H1 (cell line): Measurements from ENCODE around the gene FHIT. TPM values are rescaled to one million over a fixed set of nuclear protein-coding genes. Genes with fewer than 3 reads are reported as not detected.

Experiments used
- CTCF ChIA-PET: fragments of 300-600 bp; sonication (Branson Sonifier 250); formaldehyde crosslinking; loops from one replicate; lab custom pipeline; 2021; ENCODE audit not compliant: partially characterized antibody; lab: Charles Lee
- POLR2A ChIA-PET: fragments of 300-600 bp; sonication (Branson Sonifier 250); formaldehyde crosslinking; loops from one replicate; lab custom pipeline; 2021; ENCODE audit warnings: inconsistent platforms; ENCODE audit not compliant: partially characterized antibody; lab: Charles Lee
- DNase-seq, 2 experiments: peaks; one replicate each; pipeline versions ENCODE4 v3.0.0 to v3.0.0-alpha.2; 2010 to 2022; ENCODE audit warnings: low spot score in 2 of 2, low read depth in 1 of 2, mixed read lengths in 1 of 2
- FAIRE-seq: peaks from 2 replicates; lab custom pipeline; 2011; peaks lifted over from hg19 to GRCh38; lab: Jason Lieb, UNC
- H2AFZ ChIP-seq: 2 replicates; pipeline ENCODE4 v1.8.1; 2012; ENCODE audit warnings: low read length, inconsistent platforms
- H2AK5ac ChIP-seq: 2 replicates; pipeline ENCODE4 v1.6.1; 2013; ENCODE audit warnings: low read depth, low read length
- H2BK120ac ChIP-seq: replicated peaks from 2 replicates; pipeline ENCODE3; 2013; ENCODE audit warnings: low read depth, low read length, inconsistent platforms
- H2BK12ac ChIP-seq: 2 replicates; pipeline ENCODE4 v1.6.1; 2013; ENCODE audit warnings: low read depth, low read length
- H2BK15ac ChIP-seq: 2 replicates; pipeline ENCODE4 v1.6.1; 2013; ENCODE audit warnings: low read length
- H2BK20ac ChIP-seq: 2 replicates; pipeline ENCODE4 v1.6.1; 2013; ENCODE audit warnings: low read length
- H2BK5ac ChIP-seq: 2 replicates; pipeline ENCODE4 v1.6.1; 2013; ENCODE audit warnings: low read depth, low read length
- H3K14ac ChIP-seq: 2 replicates; pipeline ENCODE4 v1.6.1; 2013; ENCODE audit warnings: inconsistent platforms; ENCODE audit not compliant: insufficient read length
- H3K18ac ChIP-seq: 2 replicates; pipeline ENCODE4 v1.6.1; 2013; ENCODE audit warnings: low read length; ENCODE audit errors: extremely low read depth
- H3K23ac ChIP-seq: 2 replicates; pipeline ENCODE4 v1.6.1; 2013; ENCODE audit warnings: inconsistent platforms; ENCODE audit not compliant: insufficient read length
- H3K23me2 ChIP-seq: 2 replicates; pipeline ENCODE4 v1.6.1; 2013; ENCODE audit warnings: low read depth, low read length
- H3K27ac ChIP-seq: 2 replicates; pipeline ENCODE4 v1.6.1; 2011; ENCODE audit warnings: low read depth, low read length, inconsistent platforms
- H3K27me3 ChIP-seq, 4 experiments: replicated peaks in 1 of 4; 1 replicate in 1 of 4; 2 replicates in 3 of 4; pipeline versions ENCODE4 v1.6.1 to v1.8.1; 2011 to 2013; ENCODE audit warnings: low read length in 3 of 4, mild to moderate bottlenecking in 3 of 4, inconsistent platforms in 2 of 4, mixed read lengths in 2 of 4, moderate library complexity in 1 of 4; ENCODE audit not compliant: control insufficient read depth in 3 of 4, insufficient read depth in 3 of 4; ENCODE audit errors: extremely low read depth in 1 of 4
- H3K36me3 ChIP-seq, 4 experiments: 2 replicates each; pipeline versions ENCODE4 v1.6.1 to v1.8.1; 2011 to 2013; ENCODE audit warnings: mild to moderate bottlenecking in 4 of 4, low read length in 3 of 4, moderate library complexity in 2 of 4, control low read depth in 1 of 4, inconsistent platforms in 1 of 4; ENCODE audit not compliant: insufficient read depth in 4 of 4, control insufficient read depth in 2 of 4
- H3K4ac ChIP-seq: replicated peaks from 2 replicates; pipeline ENCODE3; 2013; ENCODE audit warnings: low read length, low read depth, mixed read lengths, inconsistent platforms; ENCODE audit not compliant: insufficient read length
- H3K4me1 ChIP-seq, 4 experiments: replicated peaks in 1 of 4; 1 replicate in 1 of 4; 2 replicates in 3 of 4; pipeline versions ENCODE4 v1.6.1 to v1.8.1; 2011 to 2013; ENCODE audit warnings: low read length in 3 of 4, inconsistent platforms in 2 of 4, mixed read lengths in 1 of 4; ENCODE audit not compliant: insufficient read depth in 4 of 4, control insufficient read depth in 3 of 4
- H3K4me2 ChIP-seq, 2 experiments: 2 replicates each; pipeline versions ENCODE4 v1.6.1 to v1.8.1; 2011 to 2013; ENCODE audit warnings: low read depth in 2 of 2, low read length in 2 of 2, control low read depth in 1 of 2, inconsistent platforms in 1 of 2, mild to moderate bottlenecking in 1 of 2; ENCODE audit not compliant: insufficient read depth in 1 of 2
- H3K4me3 ChIP-seq, 4 experiments: fragments of 200-600, 300-600 bp in 1 of 4; sonication (generic), shearing (Covaris generic), sonication (Bioruptor Twin) in 1 of 4; 2 replicates each; pipeline versions ENCODE4 v1.5.1 to v1.8.1; 2011 to 2016; ENCODE audit warnings: low read length in 4 of 4, low read depth in 3 of 4, control low read depth in 2 of 4, inconsistent platforms in 2 of 4, mild to moderate bottlenecking in 2 of 4, mixed read lengths in 1 of 4, moderate library complexity in 1 of 4; ENCODE audit not compliant: insufficient read depth in 2 of 4; ENCODE audit errors: extremely low read depth in 1 of 4
- H3K56ac ChIP-seq: replicated peaks from 2 replicates; pipeline ENCODE3; 2013; ENCODE audit warnings: low read depth, mild to moderate bottlenecking, mixed read lengths, low read length, inconsistent platforms; ENCODE audit not compliant: insufficient read length
- H3K79me1 ChIP-seq: 2 replicates; pipeline ENCODE4 v1.6.1; 2013; ENCODE audit warnings: low read depth, low read length, control low read depth
- H3K79me2 ChIP-seq, 2 experiments: 2 replicates each; pipeline versions ENCODE4 v1.6.1 to v1.8.1; 2012 to 2013; ENCODE audit warnings: low read length in 2 of 2, mild to moderate bottlenecking in 2 of 2, inconsistent platforms in 1 of 2; ENCODE audit not compliant: insufficient read depth in 2 of 2, control insufficient read depth in 1 of 2
- H3K9ac ChIP-seq, 4 experiments: replicated peaks in 1 of 4; 1 replicate in 1 of 4; 2 replicates in 3 of 4; pipeline versions ENCODE4 v1.6.1 to v1.8.1; 2011 to 2013; ENCODE audit warnings: low read depth in 3 of 4, low read length in 3 of 4, control low read depth in 2 of 4, mild to moderate bottlenecking in 2 of 4, moderate library complexity in 2 of 4, inconsistent platforms in 1 of 4; ENCODE audit errors: extremely low read depth in 1 of 4
- H3K9me3 ChIP-seq, 2 experiments: 2 replicates each; pipeline versions ENCODE4 v1.6.1 to v1.8.1; 2012 to 2013; ENCODE audit warnings: mild to moderate bottlenecking in 2 of 2, moderate library complexity in 2 of 2, control low read depth in 1 of 2, inconsistent platforms in 1 of 2, low read depth in 1 of 2, low read length in 1 of 2, mixed read lengths in 1 of 2; ENCODE audit not compliant: insufficient read depth in 2 of 2
- H4K20me1 ChIP-seq, 2 experiments: replicated peaks in 1 of 2; 2 replicates each; pipeline versions ENCODE3 to v1.8.1; 2011 to 2013; ENCODE audit warnings: inconsistent platforms in 2 of 2, low read length in 2 of 2, mild to moderate bottlenecking in 1 of 2; ENCODE audit not compliant: insufficient read depth in 2 of 2, control insufficient read depth in 1 of 2
- H4K5ac ChIP-seq: 2 replicates; pipeline ENCODE4 v1.6.1; 2013; ENCODE audit warnings: low read length, low read depth, mixed read lengths, inconsistent platforms; ENCODE audit not compliant: insufficient read length
- H4K8ac ChIP-seq: 2 replicates; pipeline ENCODE4 v1.8.0; 2013; ENCODE audit warnings: mild to moderate bottlenecking, moderate library complexity, low read length, inconsistent platforms; ENCODE audit not compliant: insufficient read depth; ENCODE audit errors: extremely low read depth
- H4K91ac ChIP-seq: replicated peaks from 2 replicates; pipeline ENCODE3; 2013; ENCODE audit warnings: low read length, mixed read lengths, inconsistent platforms; ENCODE audit not compliant: insufficient read length
- CHD2 ChIP-seq: IDR thresholded peaks from 2 replicates; pipeline ENCODE4 v1.6.1; 2012; ENCODE audit warnings: low read length, improper control_type of control experiment
- CTBP2 ChIP-seq: IDR thresholded peaks from 2 replicates; pipeline ENCODE4 v1.7.0; 2011; ENCODE audit warnings: borderline replicate concordance, mild to moderate bottlenecking, moderate library complexity, mixed read lengths, low read length; ENCODE audit not compliant: insufficient read depth, insufficient read length
- E2F6 ChIP-seq: IDR thresholded peaks from 2 replicates; pipeline ENCODE4 v1.6.1; 2012; ENCODE audit warnings: inconsistent platforms
- FOSL1 ChIP-seq: IDR thresholded peaks from 2 replicates; pipeline ENCODE4 v1.6.1; 2011; ENCODE audit warnings: mild to moderate bottlenecking, low read depth, low read length, moderate library complexity; ENCODE audit not compliant: insufficient read depth
- NRF1 ChIP-seq: IDR thresholded peaks from 2 replicates; pipeline ENCODE4 v1.6.1; 2011; ENCODE audit warnings: mild to moderate bottlenecking, low read depth, low read length, improper control_type of control experiment
- POLR2A ChIP-seq, 2 experiments: IDR thresholded peaks; 1 replicate in 1 of 2; 2 replicates in 1 of 2; pipeline ENCODE4 v1.6.1; 2011; ENCODE audit warnings: low read depth in 2 of 2, low read length in 2 of 2, mild to moderate bottlenecking in 2 of 2; ENCODE audit errors: control extremely low read depth in 1 of 2
- POLR2AphosphoS5 ChIP-seq: IDR thresholded peaks from 2 replicates; pipeline ENCODE4 v1.6.1; 2011; ENCODE audit warnings: low read depth, low read length
- SAP30 ChIP-seq: fragments of 300-600 bp; sonication (generic); IDR thresholded peaks from 2 replicates; pipeline ENCODE4 v1.7.1; 2012; ENCODE audit warnings: low read length, moderate library complexity, mild to moderate bottlenecking, inconsistent platforms; ENCODE audit not compliant: insufficient read depth, insufficient replicate concordance
- SIX5 ChIP-seq: IDR thresholded peaks from 2 replicates; pipeline ENCODE4 v1.6.1; 2011; ENCODE audit warnings: mild to moderate bottlenecking, low read depth, low read length
- SP1 ChIP-seq: IDR thresholded peaks from 2 replicates; pipeline ENCODE4 v1.6.1; 2011; ENCODE audit warnings: low read depth, low read length
- SUZ12 ChIP-seq: fragments of 200-600 bp; sonication (generic); IDR thresholded peaks from 2 replicates; pipeline ENCODE4 v1.6.1; 2012; ENCODE audit warnings: mild to moderate bottlenecking, inconsistent platforms, low read length, moderate library complexity, mixed read lengths
- TBP ChIP-seq: IDR thresholded peaks from 2 replicates; pipeline ENCODE4 v1.6.1; 2011; ENCODE audit warnings: low read depth, low read length, improper control_type of control experiment
- TEAD4 ChIP-seq: IDR thresholded peaks from 2 replicates; pipeline ENCODE4 v1.6.1; 2012; ENCODE audit warnings: low read depth, low read length, inconsistent platforms, mixed read lengths
- WGBS, 2 experiments: shearing (Covaris generic) in 1 of 2; methylation state at CpG; one replicate each; pipeline versions ENCODE4 v1.1.6 to v1.1.7; 2013 to 2015; ENCODE audit warnings: low lambda C conversion rate in 2 of 2, mixed read lengths in 2 of 2, inconsistent platforms in 1 of 2, low coverage in 1 of 2, missing lambda C conversion rate in 1 of 2; ENCODE audit not compliant: insufficient replicate concordance in 2 of 2, insufficient coverage in 1 of 2, insufficient read length in 1 of 2; ENCODE audit errors: extremely low coverage in 1 of 2, missing lambda C conversion rate in 1 of 2; 5-methylcytosine and 5-hydroxymethylcytosine counted together
- polyA plus RNA-seq, 7 experiments: library from polyadenylated mRNA; depleted of rRNA in 3 of 7; stranded (reverse) in 5 of 7; unstranded in 2 of 7; fragments of >200 nt in 5 of 7; fragments of 200-250 nt in 2 of 7; gene quantifications; 1 replicate in 5 of 7; 2 replicates in 1 of 7; 4 replicates in 1 of 7; pipeline versions ENCODE4 v1.2.1 to v1.2.3, GENCODE V29; 2011 to 2013; ENCODE audit warnings: missing spikeins in 2 of 7, mixed read lengths in 2 of 7
- total RNA-seq: library from RNA; stranded (reverse); fragmentation: NEBNext Ultra II Directional; extraction: Animal tissue kit (Norgen Biotek cat#: 25700); gene quantifications from 2 replicates; pipeline ENCODE4 v1.2.1, GENCODE V29; 2021

Gene FHIT
- total and polyA plus RNA-seq, 2 of the 8 experiments (the other 6 are each of a cell fraction or from before 2014, with no cell fraction given): 1.2 to 3.2 TPM

- no peak for FAIRE-seq
- Histone ChIP-seq H3K9me3 (no peaks in the 10 kb centered on the region), H3K18ac (no peak overlapping the region), H3K27ac (no peak overlapping the region), H3K4me3 (no peak overlapping the region), H2BK5ac (no peak overlapping the region), H4K91ac (no peak overlapping the region), H4K8ac (no peak overlapping the region), H2BK15ac (no peak overlapping the region), H3K27me3 (no peaks in the 10 kb centered on the region), H3K9ac (no peak overlapping the region), H2AFZ (no peak overlapping the region), H3K4me1 (no peaks in the 10 kb centered on the region), H3K4me2 (no peak overlapping the region), H3K23ac (no peak overlapping the region), H2BK20ac (no peak overlapping the region), H4K20me1 (no peaks in the 10 kb centered on the region), H3K56ac (no peak overlapping the region), H4K5ac (no peak overlapping the region), H3K36me3 (no peaks in the 10 kb centered on the region), H3K14ac (no peak overlapping the region), H3K79me2 (no peaks in the 10 kb centered on the region), H3K79me1 (no peaks in the 10 kb centered on the region), H2BK12ac (no peak overlapping the region), H2BK120ac (no peak overlapping the region), H3K4ac (no peak overlapping the region), H2AK5ac (no peak overlapping the region), H3K23me2 (no peaks in the 10 kb centered on the region)
- ChIA-PET POLR2A (no interaction called here), CTCF (interaction anchor here (1.5 kb wide), 1 partner anchor 12 kb away, joined by 6 read pairs; no protein-coding TSS in a partner anchor)
- TF ChIP-seq SIX5: no peak
- no peak for TF ChIP-seq TEAD4
- no peak for TF ChIP-seq E2F6
- no peak for TF ChIP-seq POLR2AphosphoS5
- TF ChIP-seq POLR2A (IDR thresholded peaks at IDR 0.05; ENCODE audit: control extremely low read depth in 1 of 2, low read depth in 2 of 2, low read length in 2 of 2): no peak
- TF ChIP-seq CHD2: no peak
- TF ChIP-seq NRF1: no peak
- TF ChIP-seq SP1: no peak
- no peak for TF ChIP-seq CTBP2
- TF ChIP-seq SUZ12: no peak
- TF ChIP-seq TBP: no peak
- no peak for TF ChIP-seq SAP30
- no peak for TF ChIP-seq FOSL1
- DNase-seq: no peak
- 78% methylated on average over 3 of the region's 3 CpGs; no CpG with 5 or more reads in 1 of the 2 experiments for WGBS, 2 experiments
Observed at GRCh38 chr3:59982510-59982909, 1268.7 kb downstream of the FHIT start.
